Activated CD4-positive, alpha-beta T cell treated with anti-CD3 and anti-CD28 coated beads, Interleukin-2, Interleukin-6, amounts not matched to agents 100 ng/mL and 50 ng/mL, durations not matched to agents 16 hours and 8 hours (primary cell): Measurements from ENCODE around the gene RPL22.

Source experiments
- DNase-seq: peaks from one replicate; pipeline ENCODE4 v3.0.0-alpha.2; 2020

Gene RPL22

DNA sequence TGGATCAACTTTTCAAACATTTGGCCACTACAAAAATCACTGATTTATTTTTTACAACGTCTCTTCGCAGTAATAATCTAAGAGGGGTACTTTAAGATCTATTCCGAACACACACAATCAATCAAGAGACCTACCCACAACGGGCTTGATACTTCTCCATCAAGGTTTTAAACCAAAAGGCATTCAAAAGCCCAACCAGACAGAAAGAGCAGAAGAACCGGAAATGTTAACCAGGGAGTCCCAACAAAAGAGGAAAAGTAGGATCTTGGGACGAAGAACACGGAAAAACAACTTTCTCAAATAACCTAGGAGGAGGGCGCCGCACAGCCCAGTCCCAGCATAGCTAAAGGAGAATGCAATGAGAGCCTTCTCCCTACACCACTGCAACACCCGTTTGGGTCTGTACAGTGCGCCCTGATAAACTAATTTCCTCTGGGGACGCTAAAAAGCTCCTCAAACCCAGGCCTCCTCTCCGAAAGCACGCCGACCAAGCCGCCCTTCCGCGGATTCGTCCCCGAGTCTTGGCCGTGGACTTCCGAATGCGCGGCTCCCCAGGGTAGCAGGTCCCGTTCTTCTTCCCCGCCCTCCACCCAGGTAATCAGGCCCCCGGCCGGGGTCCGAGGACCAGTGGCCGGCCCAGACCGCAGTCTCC lies 623 bp downstream of the RPL22 start:
- no peak for DNase-seq

DNA sequence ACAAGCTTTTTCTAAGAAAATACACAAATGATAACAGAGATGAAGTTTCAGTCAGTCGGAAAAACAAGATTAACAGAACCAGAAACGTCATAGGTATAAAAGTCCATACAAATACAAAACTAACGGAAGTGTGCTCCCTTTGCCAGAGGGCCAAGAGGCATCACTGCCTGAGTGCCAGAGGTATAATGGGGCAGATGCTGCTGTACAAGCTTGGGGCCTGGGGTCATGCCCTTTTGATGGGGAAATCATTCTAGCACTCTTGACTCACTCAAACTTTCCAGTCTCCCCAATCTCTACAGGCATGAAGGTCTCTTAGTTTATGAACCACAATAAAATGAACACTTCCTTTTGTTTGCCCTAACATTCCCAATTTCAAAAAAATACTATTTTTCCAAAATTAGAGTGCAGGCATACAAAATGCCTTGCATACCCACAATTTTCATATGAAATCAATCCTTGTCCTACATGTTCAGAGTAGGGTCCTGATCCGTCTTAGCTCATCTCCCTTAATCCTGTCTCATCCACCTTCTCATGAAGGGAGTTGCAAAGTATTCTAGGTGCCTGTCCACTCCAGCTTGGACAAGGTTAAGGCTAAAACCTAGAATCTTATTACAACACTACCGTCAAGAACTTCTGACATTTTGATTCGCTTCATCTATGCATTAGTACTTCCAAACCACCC lies 1.5 kb downstream of the RPL22 start:
- DNase-seq = no peak

DNA sequence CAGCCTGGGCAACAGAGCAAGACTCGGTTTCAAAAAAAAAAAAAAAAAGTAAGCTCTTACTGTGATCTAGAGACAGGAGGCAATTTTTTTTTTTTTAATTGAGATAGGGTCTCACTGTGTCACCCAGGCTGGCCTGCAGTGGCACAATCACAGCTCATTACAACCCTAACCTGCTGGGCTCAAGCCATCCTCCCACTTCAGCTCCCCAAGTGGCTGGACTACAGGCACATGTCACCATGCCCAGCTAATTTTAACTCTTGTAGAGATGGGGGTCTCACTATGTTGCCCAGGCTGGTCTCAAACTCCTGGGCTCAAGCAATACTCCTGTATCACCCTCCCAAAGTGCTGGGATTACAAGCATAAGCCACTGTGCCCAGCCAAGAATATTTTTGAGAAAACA lies 7.4 kb downstream of the RPL22 start:
- no peak for DNase-seq

DNA sequence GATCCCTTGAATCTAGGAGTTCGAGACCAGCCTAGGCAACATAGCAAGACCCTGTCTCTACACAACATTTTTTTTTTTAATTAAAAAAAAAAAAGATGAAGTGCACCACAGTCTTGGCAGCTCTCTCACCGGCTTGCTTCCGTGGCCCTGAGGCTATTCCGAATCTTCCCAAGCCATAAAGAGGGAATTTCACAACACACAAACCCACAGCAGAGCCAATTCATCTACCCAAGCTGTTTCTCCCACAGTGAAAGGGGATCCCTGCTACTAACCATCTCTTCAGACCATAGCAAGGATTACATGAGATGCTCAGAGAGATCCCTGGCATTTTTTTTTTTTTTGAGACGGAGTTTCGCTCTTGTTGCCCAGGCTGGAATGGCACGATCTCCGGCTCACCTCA lies 10.9 kb downstream of the RPL22 start:
- no peak for DNase-seq

DNA sequence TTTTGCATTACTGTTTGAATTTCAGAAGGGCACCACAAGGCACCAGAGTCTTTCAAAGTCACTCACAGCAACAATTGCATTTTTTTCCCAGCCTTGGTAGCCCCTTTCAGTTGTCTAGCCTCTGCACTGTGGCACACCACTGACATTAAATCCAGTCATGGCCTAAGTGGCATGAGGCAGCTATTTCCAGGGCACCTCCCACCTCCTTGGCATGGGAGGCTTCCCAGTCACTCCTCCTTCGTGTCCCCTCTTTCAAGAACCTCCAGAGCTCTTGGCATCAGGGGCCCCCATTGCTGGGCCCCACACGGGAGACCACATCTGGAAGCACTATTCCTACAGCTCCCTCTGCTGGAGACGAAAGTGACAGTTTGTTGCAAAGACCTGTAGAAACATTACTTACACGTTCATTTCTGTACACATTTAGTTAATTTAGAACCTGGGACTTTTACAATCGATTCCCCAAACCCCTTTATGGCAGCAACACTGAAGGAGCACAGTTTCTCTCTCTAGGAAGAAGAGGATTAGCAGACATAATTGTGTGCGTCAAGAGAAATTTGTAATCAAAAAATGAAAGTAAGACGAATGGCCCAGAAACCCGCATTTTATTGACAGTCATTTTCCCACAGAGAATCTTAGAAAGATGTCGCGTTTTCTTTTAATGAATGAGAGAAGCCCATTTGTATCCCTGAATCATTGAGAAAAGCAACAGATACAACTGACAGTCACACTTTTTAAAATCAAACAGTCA lies 13.6 kb downstream of the RPL22 start:
- DNase-seq = peak; percentile 53

DNA sequence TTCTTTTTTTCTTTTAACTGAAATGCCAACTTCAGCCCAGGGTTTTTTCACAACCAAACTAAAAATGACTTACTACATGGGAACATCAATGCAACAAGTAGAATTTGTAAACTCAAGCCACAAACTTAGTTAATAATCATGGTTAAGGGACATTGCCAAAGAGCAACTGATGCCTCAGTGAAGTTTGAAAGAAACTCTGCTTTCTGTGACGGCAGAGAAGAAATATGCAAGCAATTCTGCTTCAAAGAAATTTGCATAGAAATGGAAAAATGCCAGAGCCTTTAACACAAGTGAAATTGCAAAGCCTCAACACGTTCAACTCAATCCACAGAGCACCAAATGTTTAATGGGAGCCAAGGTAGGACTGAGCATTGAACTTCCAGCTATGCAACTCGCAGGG lies 14.2 kb downstream of the RPL22 start:
- DNase-seq = no peak

DNA sequence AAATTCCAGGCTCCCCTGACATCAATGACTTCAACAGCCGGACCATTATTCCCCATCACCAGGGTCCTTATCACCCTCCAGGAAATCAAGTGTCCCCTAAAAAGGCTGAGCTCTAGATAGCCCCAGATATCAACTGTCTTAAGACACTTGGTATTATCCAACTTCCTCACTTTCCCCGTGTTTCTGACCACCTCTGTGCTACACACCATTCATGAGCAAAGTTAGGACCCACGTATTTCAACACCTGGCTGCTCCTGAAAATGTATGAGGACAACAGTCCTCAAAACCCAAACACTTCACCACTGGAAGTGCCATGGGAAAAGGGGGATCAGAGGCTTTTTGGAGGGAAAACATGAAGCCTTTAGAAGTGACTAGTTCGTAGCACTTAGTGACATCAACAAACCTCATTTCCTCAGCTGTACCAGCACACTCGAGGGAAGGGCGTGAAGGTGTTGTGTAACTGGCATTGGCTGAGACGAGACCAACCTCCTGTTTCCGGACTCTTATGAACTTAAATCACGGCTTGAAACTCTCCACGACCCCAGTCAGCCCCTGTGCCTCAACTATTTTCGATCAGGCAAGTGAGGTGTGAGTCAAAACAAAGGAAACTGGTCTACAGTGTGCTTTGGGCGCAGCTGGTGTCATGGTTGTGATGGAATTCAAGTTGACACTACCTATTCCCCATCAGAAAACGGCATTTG lies 15.2 kb downstream of the RPL22 start:
- no peak for DNase-seq

DNA sequence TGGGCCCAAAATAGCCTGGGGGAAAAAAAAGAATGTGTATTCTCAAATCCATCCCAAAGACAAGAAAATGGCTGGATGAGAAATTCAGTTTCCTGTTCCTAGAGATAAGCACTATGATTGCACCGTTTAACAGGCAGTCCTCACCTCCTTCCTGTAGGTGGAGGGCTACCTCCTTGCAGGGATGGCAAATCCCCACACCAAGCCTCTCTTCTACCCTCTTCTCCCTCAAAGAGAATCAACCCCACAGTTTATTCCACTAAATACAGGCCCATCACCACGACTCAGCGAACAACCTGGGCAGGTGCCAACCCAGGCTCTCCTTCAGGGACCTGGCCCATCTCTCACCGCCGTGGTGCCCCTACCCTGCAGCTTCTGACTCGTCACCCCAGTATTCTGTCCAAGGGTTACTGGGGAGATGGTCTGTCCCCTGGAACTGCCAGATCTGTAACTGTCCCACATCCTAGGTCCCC lies 15.8 kb downstream of the RPL22 start:
- DNase-seq = no peak

DNA sequence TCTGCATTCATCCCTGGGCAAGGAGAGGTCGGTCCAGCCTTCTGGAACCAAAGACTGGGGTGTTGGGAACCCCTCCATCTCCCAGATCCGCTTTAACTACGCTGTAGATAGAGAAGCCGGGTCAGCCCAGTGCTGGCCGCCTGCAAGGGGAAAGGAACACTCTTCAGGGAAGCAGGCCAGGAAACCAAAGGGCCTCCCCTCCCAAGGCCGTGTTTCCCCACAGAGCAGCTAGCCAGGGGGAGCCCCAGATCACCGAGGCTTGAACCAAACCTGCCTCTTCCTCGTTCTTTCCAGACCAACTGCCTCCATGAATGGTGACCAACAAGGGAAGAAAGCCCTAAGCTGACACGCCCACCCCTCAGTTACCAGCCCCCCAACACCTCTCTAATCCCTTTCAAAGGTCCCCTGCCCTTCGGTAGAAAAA lies 18.0 kb downstream of the RPL22 start:
- DNase-seq = no peak

DNA sequence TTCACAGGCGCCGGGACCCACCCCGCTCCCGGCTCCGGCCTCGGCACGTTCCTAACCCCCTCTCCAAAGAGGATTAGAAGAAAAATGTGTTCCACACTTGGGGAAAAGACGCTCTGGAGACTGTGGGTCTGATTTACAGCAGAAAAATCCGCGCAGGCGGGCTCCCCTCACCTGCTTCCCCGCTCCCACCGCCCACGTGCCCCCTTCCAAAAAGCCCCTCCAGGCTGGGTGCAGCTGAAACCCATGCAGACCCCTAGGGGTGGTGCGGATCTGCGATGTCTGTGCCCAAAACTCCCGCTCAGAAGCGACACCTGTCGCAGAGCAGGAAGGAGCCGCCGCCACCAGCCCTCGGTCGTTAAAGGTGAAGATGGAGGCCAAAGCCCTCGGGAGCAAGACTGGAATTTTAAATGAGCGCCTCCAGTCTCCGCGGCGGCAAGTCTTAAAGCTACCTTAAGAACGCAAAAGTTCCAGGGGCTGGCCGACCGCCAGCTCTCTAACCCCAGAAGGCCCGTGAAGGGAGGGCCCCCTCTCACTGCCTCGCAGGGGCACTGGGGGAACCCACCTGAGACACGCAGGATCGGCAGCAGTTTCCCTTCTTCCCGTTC lies 18.6 kb downstream of the RPL22 start:
- no peak for DNase-seq

DNA sequence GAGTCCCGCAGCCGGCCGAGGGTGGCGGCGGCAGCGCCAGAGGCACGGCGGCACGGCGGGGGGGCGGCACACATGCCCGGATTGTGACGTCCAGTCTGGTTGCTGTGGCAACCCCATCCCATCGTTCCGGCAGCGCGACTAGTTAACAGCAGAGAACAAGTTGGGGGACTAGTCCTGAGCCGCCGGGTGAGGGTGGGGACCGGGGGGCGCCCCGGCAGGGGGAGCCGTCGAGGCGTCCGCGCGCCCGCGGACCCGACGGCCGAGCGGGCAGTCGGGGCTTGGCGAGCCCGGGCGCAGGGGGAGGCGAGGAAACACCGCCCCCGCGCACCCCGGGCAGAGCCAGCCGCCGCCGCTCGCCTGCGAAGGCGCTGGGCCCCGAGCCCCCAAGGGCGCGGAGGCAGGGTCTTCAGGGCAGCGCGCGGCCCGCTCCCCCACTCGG lies 19.1 kb downstream of the RPL22 start, which contains the start of gene CHD5:
Gene CHD5, minus strand, starts transcription at position 54 of the 439 bp plus-strand sequence. CDS start 298 bp downstream, outside the sequence.
- DNase-seq = no peak

DNA sequence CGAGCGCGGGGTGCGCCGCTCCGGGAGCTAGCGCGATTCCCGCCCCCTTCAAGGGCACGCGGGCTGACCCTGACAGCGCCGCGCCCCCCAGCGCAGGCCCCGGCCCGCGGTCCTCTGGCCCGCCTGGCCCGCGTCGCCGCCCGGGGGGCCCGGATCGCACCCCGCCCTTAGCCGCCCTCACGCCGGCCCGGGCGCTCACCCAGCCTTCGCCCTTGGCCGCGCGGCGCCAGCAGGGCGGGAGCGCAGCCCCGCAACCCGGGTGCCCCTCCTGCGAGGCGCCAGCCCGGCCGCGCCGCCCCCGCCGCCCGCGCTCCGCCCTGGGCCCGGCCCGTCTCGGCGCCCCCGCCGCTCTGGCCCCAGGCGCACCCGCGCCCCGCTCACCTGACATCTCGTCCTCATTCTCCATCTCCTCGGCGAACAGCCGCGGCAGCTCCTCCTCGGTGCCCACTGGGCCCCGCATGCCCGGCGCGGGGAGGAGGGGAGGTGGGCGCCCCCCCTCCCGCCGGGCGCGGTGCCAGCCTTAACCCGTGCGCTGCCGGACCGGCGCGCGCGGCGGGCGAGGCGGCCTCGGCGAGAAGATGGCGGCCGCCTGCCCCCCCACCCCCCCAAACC lies 19.7 kb downstream of the RPL22 start:
- DNase-seq = no peak

DNA sequence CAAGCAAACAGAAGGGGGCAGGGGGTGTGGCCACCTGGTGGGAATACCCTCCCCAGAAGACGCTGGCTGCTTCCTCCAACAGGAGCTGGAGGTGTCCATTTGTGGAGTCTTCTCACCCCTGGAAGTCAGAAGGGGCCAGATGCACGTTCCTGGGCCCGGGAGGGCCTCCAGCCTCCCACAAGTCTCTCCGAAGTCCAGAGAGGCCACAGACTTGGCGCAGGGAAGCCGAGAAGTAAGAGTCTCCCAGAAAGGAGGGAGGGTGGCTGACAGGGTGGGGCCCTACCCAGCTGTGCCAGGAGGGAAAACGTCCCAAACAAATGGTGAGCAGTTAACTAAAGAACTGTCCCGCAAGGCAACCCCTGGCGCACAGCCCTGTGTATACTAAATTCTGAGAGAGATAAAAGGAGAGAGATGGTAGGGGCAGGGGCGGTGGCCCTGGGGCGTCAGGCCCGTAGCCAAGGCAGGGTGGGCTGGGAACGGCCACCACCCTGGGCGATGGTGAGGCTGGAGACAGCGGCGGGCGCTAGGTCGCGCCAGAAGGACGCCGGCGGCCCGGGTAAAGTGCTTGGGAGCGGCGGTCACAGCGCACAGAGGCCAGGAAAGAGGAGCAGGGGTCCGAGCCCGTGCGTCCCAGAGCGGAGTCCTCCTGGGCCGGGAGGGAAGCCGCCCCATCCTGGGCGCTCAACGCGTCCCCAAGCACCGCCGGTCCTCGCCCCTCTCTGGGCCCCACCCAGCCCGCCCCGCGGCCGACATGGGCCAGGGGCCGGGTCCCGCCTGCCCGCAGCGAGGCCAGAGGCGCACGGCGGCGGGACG lies 20.4 kb downstream of the RPL22 start:
- DNase-seq = no peak

DNA sequence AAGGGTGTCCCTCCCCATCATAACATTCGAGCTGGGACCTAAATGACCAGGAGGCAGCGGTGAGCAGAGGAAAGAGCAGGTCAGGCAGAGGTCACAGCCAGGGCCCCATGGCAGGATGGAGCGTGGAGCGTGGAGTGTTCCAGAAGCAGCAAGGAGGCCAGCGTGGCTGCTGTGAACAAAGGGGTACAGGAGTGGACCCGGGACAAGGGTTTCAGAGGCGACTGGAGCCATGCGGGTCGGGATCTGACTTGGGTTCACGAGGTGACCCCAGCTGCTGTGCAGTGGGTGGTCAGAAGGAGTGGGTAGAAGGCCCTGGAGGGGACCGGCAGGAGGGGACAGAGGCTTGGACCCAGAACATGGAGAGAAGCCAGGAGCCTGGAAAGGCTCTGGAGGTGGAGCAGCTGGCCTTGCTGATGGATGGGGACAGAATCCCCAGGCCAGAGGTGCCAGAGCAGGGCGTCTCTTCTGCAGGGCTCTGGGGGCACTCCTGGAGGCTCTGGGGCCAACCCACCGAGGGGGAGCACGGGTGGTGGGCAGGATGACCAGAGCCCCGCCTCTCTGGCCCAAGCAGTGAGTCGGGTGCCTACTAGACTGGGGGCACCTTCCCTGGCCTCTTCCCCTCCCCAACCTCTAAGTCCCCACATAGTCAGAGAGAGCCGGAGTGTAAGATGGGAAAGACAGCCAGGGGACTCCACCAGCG lies 21.6 kb downstream of the RPL22 start:
- no peak for DNase-seq

DNA sequence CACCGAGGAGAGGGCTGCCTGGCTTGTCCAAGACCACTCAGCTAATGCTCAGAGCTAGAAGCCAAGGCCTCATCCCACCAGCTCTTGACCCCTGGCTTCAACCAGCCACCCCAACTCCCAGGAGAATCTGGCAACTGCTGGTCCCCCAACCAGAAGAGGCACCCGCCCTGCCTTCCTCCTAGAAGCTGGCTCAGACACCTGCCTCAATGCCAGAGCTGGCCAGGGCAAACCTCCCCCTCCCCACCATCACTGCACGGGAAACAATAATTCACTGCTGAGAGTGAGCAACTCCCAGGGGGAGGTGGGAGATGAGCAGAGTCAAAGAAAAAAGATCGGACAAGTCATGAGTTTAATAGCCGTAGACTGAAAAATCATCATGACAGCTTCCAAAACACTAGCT lies 22.6 kb downstream of the RPL22 start:
- no peak for DNase-seq

DNA sequence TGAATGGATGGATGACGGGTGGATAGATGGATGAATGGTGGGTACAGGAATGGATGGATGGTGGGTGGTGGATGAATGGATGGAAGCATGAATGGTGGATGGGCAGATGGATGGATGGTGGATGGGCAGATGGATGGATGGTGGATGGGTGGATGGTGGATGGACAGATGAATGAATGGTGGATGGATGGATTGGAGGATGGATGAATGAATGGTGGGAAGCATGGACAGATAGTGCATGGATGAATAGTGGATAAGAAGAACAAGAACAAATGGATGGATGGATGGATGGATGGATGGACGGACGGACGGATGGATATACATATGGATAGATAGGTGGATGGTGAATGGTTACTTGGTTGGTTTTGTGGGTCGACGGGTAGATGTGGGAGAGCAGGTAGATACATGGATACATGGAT lies 24.0 kb downstream of the RPL22 start:
- no peak for DNase-seq

DNA sequence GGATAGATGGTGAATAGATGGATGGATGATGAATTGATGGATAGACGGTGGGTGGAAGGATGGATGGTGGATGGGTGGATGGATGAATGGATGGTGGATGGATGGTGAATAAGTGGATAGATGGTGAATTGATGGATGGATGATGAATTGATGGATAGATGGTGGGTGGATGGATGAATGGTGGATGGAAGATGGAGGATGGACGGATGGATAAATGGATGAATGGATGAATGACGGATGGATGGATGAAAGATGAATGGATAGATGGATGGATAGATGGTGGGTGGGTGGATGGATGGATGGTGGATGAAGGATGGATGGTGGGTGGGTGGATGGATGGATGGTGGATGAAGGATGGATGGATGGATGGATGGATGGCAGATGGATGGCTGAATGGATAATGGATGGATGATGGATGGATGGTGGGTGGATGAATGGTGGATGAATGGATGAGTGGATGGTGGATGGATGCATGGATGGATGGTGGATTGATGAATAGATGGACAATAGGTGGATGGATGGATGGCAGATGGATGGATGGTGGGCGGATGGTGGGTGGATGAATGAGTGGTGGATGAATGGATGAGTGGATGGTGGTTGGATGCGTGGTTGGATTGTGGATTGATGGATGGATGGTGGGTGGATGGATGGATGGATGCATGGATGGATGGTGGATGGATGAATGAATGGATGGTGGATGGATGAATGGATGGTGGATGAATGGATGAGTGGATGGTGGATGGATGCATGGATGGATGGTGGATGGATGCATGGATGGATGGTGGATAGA lies 24.6 kb downstream of the RPL22 start:
- DNase-seq = no peak

DNA sequence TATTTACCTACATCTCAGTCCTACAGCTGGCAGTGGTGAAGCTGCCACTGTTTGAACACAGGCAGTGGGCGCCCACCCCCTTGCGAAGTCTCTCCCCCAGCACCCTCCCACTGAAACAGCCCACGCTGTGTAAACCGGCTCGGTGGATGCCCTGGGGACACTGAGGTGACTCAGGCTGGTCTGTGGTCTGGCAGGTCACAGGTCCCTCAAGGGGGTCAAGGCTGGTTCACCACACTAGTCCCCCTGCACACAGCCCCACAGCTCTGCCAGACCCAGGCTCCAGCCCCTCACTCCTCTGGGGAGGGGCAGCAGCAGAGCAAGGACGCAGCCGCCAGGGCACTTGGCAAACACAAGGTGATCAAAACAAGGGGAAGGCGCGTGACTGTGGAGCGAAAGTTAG lies 26.8 kb downstream of the RPL22 start:
- no peak for DNase-seq

DNA sequence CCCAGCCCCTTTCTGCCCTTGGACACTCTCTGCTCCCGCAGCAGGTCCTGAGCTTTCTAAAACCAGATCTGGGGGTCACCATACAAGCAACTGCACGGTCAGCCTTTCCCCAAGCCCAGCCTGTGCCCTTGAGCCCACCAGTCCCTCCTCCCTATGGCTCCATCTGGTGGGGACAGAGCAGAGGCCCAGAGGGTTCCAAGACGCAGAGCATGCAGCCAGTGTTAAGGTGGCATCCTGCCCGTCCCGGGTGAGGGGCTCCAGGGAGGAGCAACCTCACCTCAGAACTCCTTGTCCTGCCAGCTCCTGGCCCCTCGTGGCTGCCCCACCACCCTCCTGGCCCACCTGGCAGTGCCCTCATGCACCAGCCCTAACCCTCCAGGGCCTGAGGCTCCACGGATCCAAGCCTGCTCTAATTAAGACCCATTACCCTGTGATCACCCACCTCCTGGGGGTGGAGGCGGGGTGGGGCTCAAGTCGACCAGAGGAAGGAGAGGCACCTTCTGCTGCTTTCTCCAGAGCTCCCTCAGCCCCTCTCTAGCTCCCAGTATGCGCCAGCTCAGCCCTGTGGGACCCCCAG lies 27.8 kb downstream of the RPL22 start:
- DNase-seq = no peak
